ENCODE measurements around the gene C17orf78. TPM values are rescaled to one million over a fixed set of nuclear protein-coding genes. Genes with fewer than 3 reads are reported as not detected.
"Not testable (repeated sequence)": the region's sequence is repeated elsewhere in the genome, so short reads cannot be mapped to it uniquely, and the experiment has no call there.

Gene C17orf78
- total RNA-seq, 1 experiment from 2014 or later: not detected

DNA sequence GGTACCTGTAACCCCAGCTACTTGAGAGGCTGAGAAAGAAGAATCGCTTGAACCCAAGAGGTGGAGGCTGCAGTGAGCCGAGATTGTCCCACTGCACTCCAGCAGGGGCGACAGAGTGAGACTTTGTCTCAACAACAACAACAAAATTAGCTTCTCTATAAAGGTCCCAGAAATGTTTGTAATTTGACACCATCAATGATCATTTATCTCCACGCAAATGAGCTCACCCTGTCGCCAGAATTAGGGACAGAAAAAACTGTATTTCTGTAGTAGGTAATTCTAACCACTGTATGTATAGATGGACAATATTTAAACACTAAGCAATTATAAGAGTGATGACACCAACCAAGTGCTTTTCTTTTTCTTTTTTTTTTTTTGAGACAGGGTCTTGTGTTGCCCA is 10.7 kb downstream of the C17orf78 start:
- DNase-seq (ENCODE audit: low spot score): no peak

DNA sequence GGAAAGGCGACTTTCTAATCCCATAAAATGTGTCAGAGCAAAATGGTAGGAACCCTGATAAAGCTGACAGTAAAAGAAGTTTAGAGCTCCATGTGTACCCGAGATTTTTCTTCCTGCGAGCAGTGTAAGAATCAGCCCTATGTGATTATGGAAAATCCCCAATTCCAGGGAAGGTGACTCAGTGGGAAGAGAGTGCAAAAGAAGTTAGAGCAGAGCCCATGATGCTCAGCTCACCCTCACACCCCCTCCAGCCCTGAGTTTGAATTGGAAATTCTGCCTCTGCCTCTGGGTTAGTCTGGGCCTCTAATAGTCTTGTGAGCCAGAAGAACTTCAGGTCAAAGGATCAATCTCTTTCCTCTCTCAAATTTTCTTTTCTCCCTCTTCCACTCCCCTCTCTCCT is 12.5 kb downstream of the C17orf78 start:
- peak; percentile 70 for DNase-seq (ENCODE audit: low spot score)

DNA sequence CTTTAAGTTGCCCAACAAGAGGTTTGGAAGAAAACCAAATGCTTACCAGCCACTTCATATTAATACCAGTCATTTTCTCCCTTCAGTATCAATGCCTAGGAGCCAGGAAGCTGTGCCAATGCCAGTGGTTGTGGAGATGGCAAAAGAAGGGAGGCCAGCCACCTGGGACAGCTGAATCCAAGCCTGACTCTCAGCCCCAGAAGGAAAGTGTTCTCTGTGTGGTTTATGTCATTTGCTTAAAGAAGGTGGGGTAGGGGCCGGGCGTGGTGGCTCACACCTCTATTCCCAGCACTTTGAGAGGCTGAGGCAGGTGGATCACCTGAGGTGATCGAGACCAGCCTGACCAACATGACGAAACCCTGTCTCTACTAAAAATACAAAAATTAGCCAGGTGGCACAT is 13.4 kb downstream of the C17orf78 start:
- no peak for DNase-seq (ENCODE audit: low spot score)

DNA sequence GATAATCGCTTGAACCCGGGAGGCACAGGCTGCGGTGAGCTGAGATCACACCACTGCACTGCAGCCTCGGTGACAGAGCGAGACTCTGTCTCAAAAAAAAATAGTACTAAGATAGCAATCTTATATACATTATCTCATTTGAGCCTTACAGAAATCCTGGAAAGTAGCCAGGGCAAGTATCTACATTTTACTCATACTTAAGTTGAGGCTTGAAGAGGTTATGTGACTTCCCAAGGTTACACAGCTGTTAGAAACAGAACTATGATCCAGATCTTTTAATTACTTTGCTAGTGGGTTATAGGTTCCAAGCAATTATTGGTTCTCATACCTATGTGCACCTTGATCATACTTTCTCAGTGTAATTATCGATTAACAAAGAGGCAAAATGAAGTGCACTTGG is 15.4 kb downstream of the C17orf78 start:
- no peak for DNase-seq (ENCODE audit: low spot score)

DNA sequence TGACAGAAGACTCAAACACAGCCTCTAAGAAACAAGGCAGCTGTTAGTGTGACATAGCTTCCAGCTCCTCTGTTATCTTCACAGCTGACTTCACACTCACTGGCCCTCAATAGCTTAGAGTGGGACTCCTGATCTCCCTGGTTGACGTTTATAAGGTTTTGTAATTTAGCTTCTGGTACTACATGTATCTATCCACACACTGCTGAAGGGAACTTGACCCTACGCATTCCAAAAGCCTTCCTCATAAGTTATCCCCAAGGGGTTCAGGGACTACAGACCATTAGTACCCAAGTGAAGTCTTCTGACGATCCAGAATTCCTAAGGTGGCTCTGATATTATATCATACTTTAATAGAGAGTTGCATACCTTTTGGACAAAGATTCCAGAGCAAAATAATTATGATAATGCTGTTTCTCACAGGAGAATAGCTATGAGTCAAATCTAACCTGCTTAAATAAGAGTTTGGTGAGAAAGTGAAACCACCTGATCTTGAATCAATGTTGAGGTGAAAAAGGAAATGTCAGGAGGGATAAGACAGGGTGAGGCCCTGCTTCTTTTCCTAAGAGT is 16.3 kb downstream of the C17orf78 start:
- peak; percentile 80 for DNase-seq (ENCODE audit: low spot score)

DNA sequence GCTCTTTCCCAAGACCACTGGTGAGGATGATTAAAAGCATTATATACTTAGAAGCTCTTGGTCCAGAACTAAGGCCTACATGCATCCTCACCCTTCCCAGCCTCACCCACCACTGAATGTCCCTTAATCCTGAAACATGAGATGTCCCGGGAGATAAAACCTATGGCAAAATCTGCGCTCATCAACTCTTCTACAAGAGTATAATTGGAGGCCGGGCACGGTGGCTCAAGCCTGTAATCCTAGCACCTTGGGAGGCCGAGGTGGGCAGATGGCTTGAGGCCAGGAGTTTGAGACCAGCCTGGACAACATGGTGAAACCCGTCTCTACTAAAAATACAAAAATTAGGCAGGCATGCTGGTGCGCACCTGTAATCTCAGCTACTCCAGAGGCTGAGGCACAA is 17.6 kb downstream of the C17orf78 start:
- no peak for DNase-seq (ENCODE audit: low spot score)

DNA sequence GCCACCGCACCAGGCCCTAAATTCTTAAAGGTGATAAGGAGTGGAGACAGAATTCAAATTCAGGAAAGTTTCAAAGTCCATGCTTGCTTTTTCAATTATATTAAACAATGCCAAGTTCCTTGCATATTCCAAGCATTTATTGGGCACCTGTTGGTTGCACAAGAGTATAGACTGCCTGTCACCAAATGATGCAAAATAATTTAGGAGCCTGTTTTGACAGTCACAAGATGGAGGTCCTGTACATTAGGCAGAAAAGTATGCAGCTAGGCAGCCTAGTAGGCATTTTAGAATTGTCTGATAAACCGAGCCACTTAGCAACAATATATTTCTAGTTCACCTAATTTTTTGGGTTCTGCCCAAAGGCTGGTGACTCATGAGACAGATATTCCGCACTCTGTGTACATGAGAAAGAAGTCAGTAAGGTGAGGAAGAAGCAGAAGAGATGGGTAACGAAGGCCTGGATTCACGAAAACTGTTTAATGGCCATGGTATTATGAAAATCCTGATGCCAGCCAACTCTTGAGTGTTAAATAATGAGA is 23.5 kb downstream of the C17orf78 start:
- peak; percentile 80 for DNase-seq (ENCODE audit: low spot score)

DNA sequence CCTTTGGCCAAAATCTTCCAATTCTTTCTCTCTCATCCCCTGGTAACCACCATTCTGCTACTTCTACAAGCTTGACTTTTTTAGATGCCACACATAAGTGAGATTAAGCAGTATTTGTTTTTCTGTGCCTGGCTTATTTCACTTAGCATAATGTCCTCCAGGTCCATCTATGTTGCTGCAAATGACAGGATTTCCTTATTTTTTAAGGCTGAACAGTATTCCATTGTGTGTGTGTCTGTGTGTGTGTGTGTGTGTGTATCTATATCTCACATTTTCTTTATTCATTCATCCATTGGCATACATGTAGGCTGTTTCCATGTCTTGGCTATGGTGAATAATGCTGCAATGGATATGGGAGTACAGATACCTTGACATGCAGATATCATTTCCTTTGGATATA is 24.7 kb downstream of the C17orf78 start:
- no peak for DNase-seq (ENCODE audit: low spot score)

DNA sequence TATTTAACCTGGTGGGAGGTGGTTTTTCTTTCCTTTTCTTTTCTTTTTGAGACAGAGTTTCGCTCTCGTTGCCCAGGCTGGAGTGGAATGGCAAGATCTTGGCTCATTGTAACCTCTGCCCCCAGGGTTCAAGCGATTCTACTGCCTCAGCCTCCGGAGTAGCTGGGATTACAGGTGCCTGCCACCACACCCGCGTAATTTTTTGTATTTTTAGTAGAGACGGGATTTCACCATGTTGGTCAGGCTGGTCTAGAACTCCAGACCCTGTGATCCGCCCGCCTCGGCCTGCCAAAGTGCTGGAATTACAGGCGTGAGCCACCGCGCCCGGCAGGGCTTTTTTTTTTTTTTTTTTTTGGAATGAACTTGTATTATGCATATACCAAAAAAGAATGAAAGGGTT is 29.7 kb downstream of the C17orf78 start:
- not testable (repeated sequence) for DNase-seq (ENCODE audit: low spot score)

DNA sequence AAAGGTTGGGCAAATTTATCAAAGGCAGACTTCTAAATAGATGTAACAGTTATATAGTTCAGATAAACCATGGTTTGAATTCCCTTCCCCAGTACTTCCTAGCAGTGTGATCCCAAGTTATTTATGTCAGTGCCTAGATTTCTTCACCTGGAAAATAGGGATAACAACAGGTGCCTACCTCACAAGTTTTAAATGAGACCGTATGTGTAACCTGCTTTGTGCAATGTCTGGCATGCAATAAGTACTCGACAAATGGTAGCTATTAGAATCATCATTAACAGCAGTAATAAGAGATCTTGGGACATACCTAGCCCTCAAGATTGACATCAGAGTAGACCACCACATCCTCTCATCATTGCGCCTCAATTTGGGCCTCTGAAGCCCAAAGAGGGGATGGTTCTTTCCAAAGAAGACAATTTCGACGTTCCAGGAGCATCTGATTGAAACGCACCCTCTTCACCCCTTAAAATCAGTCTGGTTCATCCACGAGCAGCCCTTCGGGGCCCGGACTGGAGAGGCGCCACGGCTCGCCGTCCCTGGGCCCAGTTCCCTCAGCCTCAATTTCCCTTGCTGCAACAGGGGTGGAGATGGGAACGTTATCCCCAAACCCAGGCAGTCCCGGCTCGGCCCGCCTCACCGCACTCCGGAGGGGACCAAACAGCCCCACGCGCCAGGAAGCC is 30.3 kb downstream of the C17orf78 start:
- peak; percentile 8 for DNase-seq (ENCODE audit: low spot score)

DNA sequence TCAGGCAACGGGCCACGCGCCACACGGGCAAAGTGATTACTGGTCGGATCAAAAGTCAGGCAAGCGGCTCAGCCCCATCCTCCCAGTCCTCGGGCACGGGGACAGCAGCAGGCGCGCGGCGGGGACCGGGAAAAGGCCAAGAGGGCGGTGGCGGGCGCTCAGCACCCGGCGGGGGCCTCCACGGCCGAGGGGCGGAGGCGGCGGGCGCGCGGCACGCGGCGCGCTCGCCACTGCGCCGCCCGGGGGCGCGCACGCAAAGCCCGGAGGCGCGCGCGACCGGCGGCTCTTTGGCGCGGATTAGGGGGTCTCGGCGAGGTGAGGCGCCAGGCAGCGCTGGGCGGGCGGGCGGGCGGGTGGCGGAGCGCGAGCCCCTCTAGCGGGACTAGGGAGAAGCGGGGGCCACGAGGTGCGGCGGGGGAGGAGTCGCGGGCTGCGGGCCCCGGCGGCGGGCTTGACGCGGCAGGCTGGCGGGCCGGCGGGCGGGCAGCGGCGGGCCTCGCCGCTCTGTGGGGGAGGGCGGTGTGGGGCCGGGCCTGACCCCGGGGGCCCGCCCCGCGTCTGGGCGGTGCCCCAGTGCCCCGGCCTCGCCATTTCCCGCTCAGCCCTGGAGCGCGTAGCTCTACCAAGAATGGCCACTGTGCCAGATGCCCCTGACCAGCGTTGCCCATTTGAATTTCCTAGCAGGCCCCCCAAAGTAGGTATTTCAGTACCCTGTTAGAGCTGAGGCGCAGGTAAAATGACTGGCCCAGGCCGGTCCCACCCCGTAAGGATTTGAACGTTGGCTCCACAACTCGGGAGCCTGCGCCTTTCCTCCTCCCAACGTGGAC is 31.1 kb downstream of the C17orf78 start, which contains the start of the genes ACACA and TADA2A:
Gene ACACA (minus strand): TSS at position 202 of the 827 bp plus-strand sequence. CDS start 537 bp downstream, outside the sequence.
Gene TADA2A (plus strand): TSS at position 252 of the 827 bp plus-strand sequence. CDS start 4,480 bp downstream, outside the sequence.
- DNase-seq (ENCODE audit: low spot score): peak; percentile 73

DNA sequence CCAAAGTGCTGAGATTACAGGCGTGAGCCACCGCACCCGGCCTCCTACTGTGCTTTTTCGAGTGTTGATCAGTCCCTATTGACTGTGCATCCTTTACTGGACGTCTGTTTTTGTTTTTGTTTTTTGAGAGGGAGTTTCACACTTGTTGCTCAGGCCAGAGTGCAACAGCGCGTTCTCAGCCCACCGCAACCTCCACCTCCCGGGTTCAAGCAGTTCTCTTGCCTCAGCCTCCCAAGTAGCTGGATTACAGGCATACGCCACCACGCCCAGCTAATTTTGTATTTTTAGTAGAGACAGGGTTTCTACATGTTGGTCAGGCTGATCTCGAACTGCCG is 32.3 kb downstream of the C17orf78 start:
- DNase-seq (ENCODE audit: low spot score): not testable (repeated sequence)

DNA sequence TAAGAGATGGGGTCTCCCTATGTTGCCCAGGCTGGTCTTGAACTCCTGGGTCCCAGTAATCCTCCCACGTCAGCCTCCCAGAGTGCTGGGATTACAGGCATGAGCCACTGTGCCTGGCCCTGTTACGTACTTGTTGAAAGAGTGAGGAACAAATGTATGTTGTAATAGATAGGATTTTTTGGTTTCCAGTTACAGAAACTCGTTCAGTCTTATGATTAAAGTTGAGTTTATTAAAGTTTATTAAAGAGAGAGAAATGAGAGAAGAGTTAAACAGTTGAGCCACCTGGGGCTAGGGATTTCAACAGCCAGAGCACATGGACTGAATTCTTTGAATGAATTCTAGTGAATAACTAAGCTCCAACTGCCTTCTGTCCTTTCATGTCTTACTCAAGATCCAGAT is 34.6 kb downstream of the C17orf78 start:
- DNase-seq (ENCODE audit: low spot score): no peak

DNA sequence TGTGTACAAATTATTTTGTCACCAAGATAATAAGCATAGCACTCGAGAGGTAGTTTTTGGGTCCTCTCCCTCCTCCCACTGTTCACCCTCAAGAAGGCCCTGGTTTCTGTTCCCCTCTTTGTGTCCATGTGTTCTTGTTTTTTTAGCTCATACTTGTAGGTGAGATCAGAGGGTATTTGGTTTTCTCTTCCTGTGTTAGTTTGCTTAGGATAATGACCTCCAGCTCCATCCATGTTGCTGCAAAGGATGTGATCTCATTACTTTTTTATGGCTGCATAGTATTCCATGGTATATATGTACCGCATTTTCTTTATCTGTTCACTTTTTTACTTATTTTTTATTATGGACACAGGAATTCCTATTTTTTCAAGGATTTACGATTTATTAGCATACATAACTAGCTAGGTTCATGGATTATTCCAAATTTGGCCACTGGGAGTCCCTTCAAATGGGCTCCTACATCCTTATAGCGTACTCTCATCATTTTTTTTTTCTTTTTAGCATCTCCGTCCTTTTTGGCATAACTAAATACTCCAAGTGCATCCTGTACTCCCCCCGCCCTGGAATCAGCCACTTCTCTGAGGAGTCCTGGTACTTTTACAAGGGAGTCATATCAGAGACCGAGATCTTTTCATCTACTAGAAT is 38.2 kb downstream of the C17orf78 start:
- DNase-seq (ENCODE audit: low spot score): no peak

DNA sequence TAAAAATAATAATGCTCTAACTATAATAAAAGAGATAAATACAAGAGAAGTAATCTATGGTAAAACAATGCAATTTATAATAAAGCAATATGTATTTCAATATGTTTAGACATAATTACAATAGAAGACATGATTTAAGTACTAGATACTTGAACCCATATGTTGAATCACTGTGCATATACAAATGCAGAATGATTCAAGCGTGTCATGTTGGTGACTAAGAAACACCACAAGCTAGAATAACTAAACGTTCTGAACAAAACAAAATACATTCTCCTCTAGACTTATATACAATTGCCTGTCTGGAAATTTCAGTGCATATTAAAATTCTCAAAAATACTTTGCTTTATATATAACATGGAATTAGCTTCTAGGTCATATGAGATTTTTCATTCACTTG is 42.1 kb downstream of the C17orf78 start:
- DNase-seq (ENCODE audit: low spot score): no peak

DNA sequence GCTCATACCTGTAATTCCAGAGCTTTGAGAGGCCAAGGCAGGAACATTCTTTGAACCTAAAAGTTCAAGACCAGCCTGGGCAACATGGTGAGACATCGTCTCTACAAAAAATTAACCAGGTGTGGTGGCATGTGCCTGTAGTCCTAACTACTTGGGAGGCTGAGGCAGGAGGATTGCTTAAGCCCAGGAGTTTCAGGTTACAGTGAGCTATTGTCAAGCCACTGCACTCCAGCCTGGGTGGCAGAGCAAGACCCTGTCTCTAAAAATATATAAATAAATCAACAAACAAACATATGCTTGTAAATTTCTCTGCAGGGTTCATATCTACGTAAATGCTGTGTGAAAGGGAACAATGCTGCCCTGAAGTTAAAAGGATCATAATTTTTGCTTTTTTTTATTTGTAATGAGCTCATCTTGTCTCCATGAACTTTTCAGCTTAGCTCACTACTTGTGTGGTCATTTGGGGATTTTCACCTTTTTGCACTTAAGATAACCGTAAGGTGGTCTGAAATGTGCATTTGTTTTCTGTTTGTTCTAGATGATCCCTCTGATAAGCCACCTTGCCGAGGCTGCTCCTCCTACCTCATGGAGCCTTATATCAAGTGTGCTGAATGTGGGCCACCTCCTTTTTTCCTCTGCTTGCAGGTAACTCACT is 47.3 kb downstream of the C17orf78 start:
- no peak for DNase-seq (ENCODE audit: low spot score)

DNA sequence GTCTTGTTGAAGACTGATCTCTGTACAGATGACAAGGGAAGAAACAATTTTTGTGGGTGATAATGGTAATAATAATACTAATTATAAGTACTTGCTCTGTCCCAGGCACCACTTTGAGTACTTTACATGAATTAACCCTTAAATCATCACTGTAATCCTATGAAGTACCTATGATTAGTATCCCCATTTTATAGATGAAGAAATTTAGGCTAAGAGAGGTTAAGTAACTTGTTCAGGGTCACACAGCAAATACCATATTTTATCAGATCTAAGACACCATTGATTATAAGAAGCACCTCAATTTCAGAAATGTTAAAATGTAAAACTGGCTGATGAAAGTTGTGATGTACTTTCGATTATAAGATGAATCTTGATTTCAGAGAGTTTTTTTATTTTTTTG is 49.5 kb downstream of the C17orf78 start:
- no peak for DNase-seq (ENCODE audit: low spot score)

DNA sequence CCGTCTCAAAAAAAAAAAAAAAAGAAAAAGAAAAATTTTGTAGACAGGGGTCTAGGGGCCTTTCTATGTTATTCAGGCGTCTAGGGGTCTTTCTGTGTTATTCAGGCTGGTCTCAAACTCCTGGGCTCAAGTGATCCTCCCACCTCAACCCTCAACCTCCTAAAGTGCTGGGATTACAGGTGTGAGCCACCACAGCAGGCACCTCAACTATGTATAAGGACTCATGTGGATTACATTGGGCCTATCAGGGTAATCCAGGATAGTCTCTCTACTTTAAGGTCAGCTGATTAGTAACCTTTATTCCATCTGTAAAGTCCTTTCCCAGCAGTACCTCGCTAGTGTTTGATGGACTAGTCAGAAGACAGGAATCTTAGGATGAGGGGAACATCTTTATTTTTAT is 53.3 kb downstream of the C17orf78 start:
- no peak for DNase-seq (ENCODE audit: low spot score)

DNA sequence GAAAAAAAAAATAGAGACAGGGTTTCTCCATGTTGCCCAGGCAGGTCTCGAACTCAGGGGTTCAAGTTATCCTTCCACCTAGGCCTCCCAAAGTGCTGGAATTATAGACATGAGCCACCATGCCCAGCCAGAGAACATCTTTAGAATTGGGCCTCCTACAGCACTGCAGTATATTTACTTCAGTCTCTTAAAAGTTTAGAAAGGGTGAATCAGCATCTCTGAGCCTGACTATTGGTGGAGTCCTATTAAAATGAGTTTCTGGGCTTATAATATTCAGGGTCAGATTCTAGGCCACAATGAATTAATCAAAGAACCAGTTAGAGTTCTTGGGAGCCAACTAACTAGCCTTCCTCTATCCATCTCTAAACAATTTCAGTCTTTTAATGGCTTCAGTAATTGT is 53.7 kb downstream of the C17orf78 start:
- no peak for DNase-seq (ENCODE audit: low spot score)

DNA sequence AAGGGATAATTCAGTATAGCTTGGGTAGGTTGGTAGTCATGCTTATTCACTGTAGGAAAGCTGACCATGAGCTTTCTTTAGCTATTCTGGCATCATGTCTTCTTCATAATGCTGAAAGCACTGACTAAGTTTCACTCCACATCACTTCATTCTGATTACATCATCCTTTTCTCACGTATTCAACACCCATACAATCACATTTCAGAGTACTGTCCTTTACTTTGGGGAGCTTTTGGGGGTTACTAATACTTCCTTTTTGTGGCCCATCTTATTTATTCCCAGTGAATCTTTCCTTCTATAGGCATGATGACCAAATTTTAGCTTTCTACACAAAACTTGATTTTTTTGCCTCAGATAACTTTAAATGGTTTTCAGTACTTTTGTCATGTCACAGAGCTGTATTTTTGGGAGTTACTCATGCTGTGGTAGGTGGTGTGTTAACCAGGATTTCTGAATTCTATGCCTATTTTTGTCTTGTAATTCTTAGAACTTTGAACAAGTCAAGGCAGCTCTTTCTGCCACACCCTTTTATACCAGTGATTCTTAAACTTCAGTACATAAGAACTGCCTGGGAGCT is 54.4 kb downstream of the C17orf78 start:
- DNase-seq (ENCODE audit: low spot score): peak; percentile 15

DNA sequence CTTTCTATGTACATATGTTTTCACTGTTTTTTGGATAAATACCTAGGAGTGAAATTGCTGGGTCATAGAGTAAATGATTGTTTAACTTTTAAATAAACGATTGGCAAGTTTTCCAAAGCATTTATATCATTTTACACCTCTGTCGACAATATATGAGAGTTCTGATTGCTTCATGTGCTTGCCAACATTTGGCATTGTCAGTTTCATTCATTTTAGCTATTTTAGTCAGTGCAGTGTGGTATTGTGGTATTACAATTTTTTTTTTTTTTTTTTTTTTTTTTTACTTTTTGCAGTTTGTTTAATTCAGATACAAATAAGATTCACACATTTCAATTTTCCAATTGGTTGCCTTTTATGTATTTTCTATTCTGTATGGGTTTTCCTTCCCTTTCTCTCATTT is 56.9 kb downstream of the C17orf78 start:
- DNase-seq (ENCODE audit: low spot score): no peak

Measured in A172 (cell line).